ENCODE results near the gene TRIB2.

- no peak for TF ChIP-seq CTCF (IDR thresholded peaks at IDR 0.05; ENCODE audit: extremely low read depth in 1 of 2, insufficient read depth in 1 of 2, low read depth in 1 of 2, low read length in 2 of 2)
- no peak for TF ChIP-seq POLR2A (IDR thresholded peaks at IDR 0.05; ENCODE audit: low read depth, low read length)
- no peak for TF ChIP-seq MYC (IDR thresholded peaks at IDR 0.05; ENCODE audit: low read depth, low read length)
- TF ChIP-seq MAX (IDR thresholded peaks at IDR 0.05; ENCODE audit: insufficient read depth, insufficient read length) = no peak
- no peak for TF ChIP-seq EZH2 (IDR thresholded peaks at IDR 0.05; ENCODE audit: borderline replicate concordance, low read depth, low read length, severe bottlenecking)
- no peak for TF ChIP-seq POLR2AphosphoS5 (IDR thresholded peaks at IDR 0.05; ENCODE audit: insufficient read depth, low read depth, low read length)
- no peak for TF ChIP-seq GATA2 (IDR thresholded peaks at IDR 0.05; ENCODE audit: insufficient read depth, insufficient read length, low read depth, low read length)
Observed at GRCh38 chr2:12727641-12728040, 10.9 kb downstream of the TRIB2 start.
